Measurements from ENCODE around the gene UNC5C. TPM values are rescaled to one million over a fixed set of nuclear protein-coding genes. Genes with fewer than 3 reads are reported as not detected.

UNC5C gene
- total and polyA plus RNA-seq, 7 experiments from 2014 or later: not detected

- Mint-ChIP-seq H3K27ac (no peak overlapping the region), H3K9me3 (peaks cover 0 to 1% (median 0%) of the 10 kb centered on the region in 11 donors), H3K4me1 (peaks cover 0 to 5% (median 0%) of the 10 kb centered on the region in 7 donors), H3K27me3 (peaks cover 0 to 5% (median 0%) of the 10 kb centered on the region in 5 donors), H3K36me3 (no peaks in the 10 kb centered on the region), H3K4me3 (no peak overlapping the region)
- no peak for DNase-seq
- no peaks in the 10 kb centered on the region for H3K4me1 ChIP-seq (ENCODE audit: control insufficient read depth in 2 of 2, insufficient read depth in 2 of 2, low read length in 2 of 2)
- POLR2A ChIA-PET: interaction anchor here (0.6 kb wide), 1 partner anchor 70 kb away, joined by 4 read pairs; no protein-coding TSS in a partner anchor
- H3K27ac ChIP-seq (ENCODE audit: low read depth, low read length): no peak overlapping the region
- no peaks in the 10 kb centered on the region for H3K9me3 ChIP-seq (ENCODE audit: control insufficient read depth in 2 of 3, low read length in 3 of 3)
- CTCF ChIA-PET: interaction anchor here (0.6 to 0.8 kb wide), 3 partner anchors 16 to 675 kb away, joined by 3 to 6 read pairs (median 3); no protein-coding TSS in a partner anchor
- no peaks in the 10 kb centered on the region for H3K27me3 ChIP-seq (ENCODE audit: control insufficient read depth in 2 of 2, insufficient read depth in 2 of 2, low read length in 2 of 2)
- H3K36me3 ChIP-seq (ENCODE audit: control insufficient read depth in 2 of 3, insufficient read depth in 3 of 3, low read length in 3 of 3): no peaks in the 10 kb centered on the region
- intact Hi-C loops (cut with micrococcal nuclease): no loop called here
- no peak overlapping the region for H3K4me3 ChIP-seq (ENCODE audit: low read length)
- ATAC-seq: no peak
Observed at GRCh38 chr4:95381843-95382580, 166.8 kb downstream of the UNC5C start.

DNA sequence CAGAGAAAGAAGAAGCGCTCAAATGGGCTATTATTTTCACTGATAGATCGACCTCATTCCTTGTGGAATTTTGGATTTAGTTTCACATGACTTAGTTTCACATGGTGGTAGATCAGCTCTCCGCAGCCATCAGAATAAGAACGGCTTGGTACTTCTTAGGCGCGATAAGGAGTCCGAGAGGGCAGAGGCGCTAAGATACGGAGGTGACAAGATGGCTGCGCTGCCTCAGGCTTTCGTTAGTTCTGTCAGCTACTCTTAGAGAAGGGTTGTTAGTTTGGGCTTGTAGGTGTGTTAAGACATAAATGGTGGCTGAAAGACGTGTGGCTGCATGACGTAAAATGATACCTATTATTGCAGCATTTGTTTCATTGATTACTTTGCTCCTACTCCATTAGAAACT lies 169.1 kb downstream of the UNC5C start:
- Histone ChIP-seq H3K27me3 (ENCODE audit: control insufficient read depth in 2 of 2, insufficient read depth in 2 of 2, low read length in 2 of 2) (no peaks in the 10 kb centered on the region), H3K9me3 (ENCODE audit: control insufficient read depth in 2 of 3, low read length in 3 of 3) (no peaks in the 10 kb centered on the region), H3K4me1 (ENCODE audit: control insufficient read depth in 2 of 2, insufficient read depth in 2 of 2, low read length in 2 of 2) (no peaks in the 10 kb centered on the region), H3K36me3 (ENCODE audit: control insufficient read depth in 2 of 3, insufficient read depth in 3 of 3, low read length in 3 of 3) (no peaks in the 10 kb centered on the region), H3K27ac (ENCODE audit: low read depth, low read length) (no peak overlapping the region), H3K4me3 (ENCODE audit: low read length) (no peak overlapping the region)
- POLR2A ChIA-PET: no interaction called here
- CTCF ChIA-PET: no interaction called here
- intact Hi-C loops (cut with micrococcal nuclease): no loop called here
- DNase-seq: no peak
- Mint-ChIP-seq H3K4me3 (no peak overlapping the region), H3K9me3 (no peaks in the 10 kb centered on the region), H3K36me3 (no peaks in the 10 kb centered on the region), H3K27ac (no peak overlapping the region), H3K4me1 (no peaks in the 10 kb centered on the region), H3K27me3 (peaks cover 0 to 5% (median 0%) of the 10 kb centered on the region in 5 donors)
- no peak for ATAC-seq

- no peaks in the 10 kb centered on the region for H3K4me1 ChIP-seq (ENCODE audit: control insufficient read depth in 2 of 2, insufficient read depth in 2 of 2, low read length in 2 of 2)
- no peak overlapping the region for H3K27ac ChIP-seq (ENCODE audit: low read depth, low read length)
- Mint-ChIP-seq H3K27ac (no peak overlapping the region), H3K4me3 (no peak overlapping the region), H3K36me3 (no peaks in the 10 kb centered on the region), H3K4me1 (no peaks in the 10 kb centered on the region), H3K9me3 (no peaks in the 10 kb centered on the region), H3K27me3 (peaks cover 0 to 5% (median 0%) of the 10 kb centered on the region in 5 donors)
- ChIA-PET POLR2A (no interaction called here), CTCF (no interaction called here)
- H3K9me3 ChIP-seq (ENCODE audit: control insufficient read depth in 2 of 3, low read length in 3 of 3): no peaks in the 10 kb centered on the region
- H3K27me3 ChIP-seq (ENCODE audit: control insufficient read depth in 2 of 2, insufficient read depth in 2 of 2, low read length in 2 of 2): no peaks in the 10 kb centered on the region
- intact Hi-C loops (cut with micrococcal nuclease): no loop called here
- H3K4me3 ChIP-seq (ENCODE audit: low read length): no peak overlapping the region
- DNase-seq (no peak), ATAC-seq (no peak)
- H3K36me3 ChIP-seq (ENCODE audit: control insufficient read depth in 2 of 3, insufficient read depth in 3 of 3, low read length in 3 of 3): no peaks in the 10 kb centered on the region
Observed at GRCh38 chr4:95377366-95377900, 171.3 kb downstream of the UNC5C start.

GRCh38 chr4:95371476-95372224 lies 177.1 kb downstream of the UNC5C start:
- Mint-ChIP-seq H3K4me3 (no peak overlapping the region), H3K9me3 (peaks cover 0 to 2% (median 0%) of the 10 kb centered on the region in 11 donors), H3K27ac (no peak overlapping the region), H3K4me1 (no peaks in the 10 kb centered on the region), H3K27me3 (no peaks in the 10 kb centered on the region), H3K36me3 (no peaks in the 10 kb centered on the region)
- Histone ChIP-seq H3K27ac (ENCODE audit: low read depth, low read length) (no peak overlapping the region), H3K27me3 (ENCODE audit: control insufficient read depth in 2 of 2, insufficient read depth in 2 of 2, low read length in 2 of 2) (no peaks in the 10 kb centered on the region), H3K4me3 (ENCODE audit: low read length) (no peak overlapping the region), H3K4me1 (ENCODE audit: control insufficient read depth in 2 of 2, insufficient read depth in 2 of 2, low read length in 2 of 2) (no peaks in the 10 kb centered on the region), H3K36me3 (ENCODE audit: control insufficient read depth in 2 of 3, insufficient read depth in 3 of 3, low read length in 3 of 3) (no peaks in the 10 kb centered on the region), H3K9me3 (ENCODE audit: control insufficient read depth in 2 of 3, low read length in 3 of 3) (no peaks in the 10 kb centered on the region)
- no peak for DNase-seq
- intact Hi-C loops (cut with micrococcal nuclease): no loop called here
- ChIA-PET POLR2A (interaction anchor here (0.6 kb wide), 1 partner anchor 33 kb away, joined by 4 read pairs; no protein-coding TSS in a partner anchor), CTCF (no interaction called here)
- no peak for ATAC-seq

DNA sequence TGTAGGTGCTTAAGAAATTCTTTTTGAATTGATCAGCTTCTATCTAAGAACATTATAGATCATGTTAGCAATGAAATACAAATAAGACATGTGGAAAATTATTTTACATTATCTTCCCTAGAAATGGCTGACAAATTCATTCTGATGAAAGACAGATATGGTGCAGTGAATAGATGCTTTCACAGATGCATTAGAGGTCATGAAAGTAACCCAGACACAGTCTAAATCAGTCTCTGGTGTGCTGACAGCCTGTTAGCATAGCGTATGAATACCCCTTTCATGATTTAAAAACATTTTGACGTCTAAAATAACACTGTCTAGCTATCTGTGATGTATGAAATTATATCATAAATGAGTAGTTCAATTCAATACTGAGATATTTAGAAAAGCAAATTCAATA lies 180.9 kb downstream of the UNC5C start:
- Histone ChIP-seq H3K4me1 (ENCODE audit: control insufficient read depth in 2 of 2, insufficient read depth in 2 of 2, low read length in 2 of 2) (no peaks in the 10 kb centered on the region), H3K4me3 (ENCODE audit: low read length) (no peak overlapping the region), H3K36me3 (ENCODE audit: control insufficient read depth in 2 of 3, insufficient read depth in 3 of 3, low read length in 3 of 3) (no peaks in the 10 kb centered on the region), H3K27ac (ENCODE audit: low read depth, low read length) (no peak overlapping the region), H3K9me3 (ENCODE audit: control insufficient read depth in 2 of 3, low read length in 3 of 3) (no peaks in the 10 kb centered on the region), H3K27me3 (ENCODE audit: control insufficient read depth in 2 of 2, insufficient read depth in 2 of 2, low read length in 2 of 2) (no peaks in the 10 kb centered on the region)
- H3K27me3 Mint-ChIP-seq: no peaks in the 10 kb centered on the region
- H3K4me1 Mint-ChIP-seq: no peaks in the 10 kb centered on the region
- no peak overlapping the region for H3K4me3 Mint-ChIP-seq
- ChIA-PET CTCF (no interaction called here), POLR2A (no interaction called here)
- ATAC-seq: no peak
- intact Hi-C loops (cut with micrococcal nuclease): no loop called here
- peaks cover 0 to 2% (median 0%) of the 10 kb centered on the region in 11 donors for H3K9me3 Mint-ChIP-seq
- H3K36me3 Mint-ChIP-seq: no peaks in the 10 kb centered on the region
- no peak overlapping the region for H3K27ac Mint-ChIP-seq
- no peak for DNase-seq

DNA sequence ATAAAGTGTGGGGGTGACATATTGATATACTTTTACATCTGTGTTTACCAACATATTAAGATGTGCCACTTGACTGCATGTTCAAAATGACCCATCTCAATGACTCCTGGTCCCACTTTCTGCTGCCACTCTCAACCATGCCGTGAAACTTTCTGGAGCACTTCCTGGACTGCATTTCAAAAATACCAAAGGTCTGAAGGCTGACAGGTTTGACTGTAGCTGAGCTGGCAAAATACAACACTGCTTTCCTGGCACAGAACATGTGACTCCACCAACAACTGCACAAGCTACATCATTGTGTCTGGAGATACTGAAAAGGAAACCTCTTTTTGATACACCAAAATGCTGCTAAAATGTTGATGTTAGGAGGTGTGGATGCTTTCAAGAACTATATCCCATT lies 184.8 kb downstream of the UNC5C start:
- ChIA-PET CTCF (no interaction called here), POLR2A (no interaction called here)
- Mint-ChIP-seq H3K4me1 (no peaks in the 10 kb centered on the region), H3K4me3 (no peak overlapping the region), H3K36me3 (no peaks in the 10 kb centered on the region), H3K27ac (no peak overlapping the region), H3K9me3 (no peaks in the 10 kb centered on the region), H3K27me3 (no peaks in the 10 kb centered on the region)
- no peaks in the 10 kb centered on the region for H3K27me3 ChIP-seq (ENCODE audit: control insufficient read depth in 2 of 2, insufficient read depth in 2 of 2, low read length in 2 of 2)
- H3K4me1 ChIP-seq (ENCODE audit: control insufficient read depth in 2 of 2, insufficient read depth in 2 of 2, low read length in 2 of 2): no peaks in the 10 kb centered on the region
- intact Hi-C loops (cut with micrococcal nuclease): no loop called here
- no peak overlapping the region for H3K4me3 ChIP-seq (ENCODE audit: low read length)
- no peaks in the 10 kb centered on the region for H3K9me3 ChIP-seq (ENCODE audit: control insufficient read depth in 2 of 3, low read length in 3 of 3)
- H3K27ac ChIP-seq (ENCODE audit: low read depth, low read length): no peak overlapping the region
- DNase-seq (no peak), ATAC-seq (no peak)
- H3K36me3 ChIP-seq (ENCODE audit: control insufficient read depth in 2 of 3, insufficient read depth in 3 of 3, low read length in 3 of 3): no peaks in the 10 kb centered on the region
